ENCODE results near the gene COMTD1.
"Not testable (repeated sequence)": the region's sequence is repeated elsewhere in the genome, so short reads cannot be mapped to it uniquely, and the experiment has no call there.

COMTD1 gene

GRCh38 chr10:75197906-75198305 lies 37.9 kb downstream of the COMTD1 start:
- no peaks in the 10 kb centered on the region for H3K27me3 ChIP-seq (replicated peaks; ENCODE audit: control insufficient read depth, insufficient read depth, low read length)
- no peak for TF ChIP-seq CTCF (IDR thresholded peaks at IDR 0.05; ENCODE audit: insufficient read depth, low read length, poor library complexity, severe bottlenecking)
- H3K36me3 ChIP-seq (ENCODE audit: control insufficient read depth, insufficient read depth, low read length), result no peaks in the 10 kb centered on the region; the same call in 1 of the 2 replicates
- H3K4me3 ChIP-seq (replicated peaks; ENCODE audit: low read depth, low read length), result no peak overlapping the region
- DNase-seq (ENCODE audit: extremely low read depth, insufficient read length), result no peak

GRCh38 chr10:75197066-75197465 lies 38.7 kb downstream of the COMTD1 start:
- Histone ChIP-seq H3K36me3 (ENCODE audit: control insufficient read depth, insufficient read depth, low read length) (no peaks in the 10 kb centered on the region; the same call in 1 of the 2 replicates), H3K4me3 (replicated peaks; ENCODE audit: low read depth, low read length) (no peak overlapping the region), H3K27me3 (replicated peaks; ENCODE audit: control insufficient read depth, insufficient read depth, low read length) (no peaks in the 10 kb centered on the region)
- no peak for TF ChIP-seq CTCF (IDR thresholded peaks at IDR 0.05; ENCODE audit: insufficient read depth, low read length, poor library complexity, severe bottlenecking)
- DNase-seq (ENCODE audit: extremely low read depth, insufficient read length), result no peak

GRCh38 chr10:75195035-75195763 lies 40.6 kb downstream of the COMTD1 start:
- TF ChIP-seq CTCF (IDR thresholded peaks at IDR 0.05; ENCODE audit: insufficient read depth, low read length, poor library complexity, severe bottlenecking), result no peak
- no peak for DNase-seq (ENCODE audit: extremely low read depth, insufficient read length)
- no peak overlapping the region for H3K4me3 ChIP-seq (replicated peaks; ENCODE audit: low read depth, low read length)
- no peaks in the 10 kb centered on the region; the same call in 1 of the 2 replicates for H3K36me3 ChIP-seq (ENCODE audit: control insufficient read depth, insufficient read depth, low read length)
- H3K27me3 ChIP-seq (replicated peaks; ENCODE audit: control insufficient read depth, insufficient read depth, low read length), result no peaks in the 10 kb centered on the region

GRCh38 chr10:75194625-75195024 lies 41.1 kb downstream of the COMTD1 start:
- H3K4me3 ChIP-seq (replicated peaks; ENCODE audit: low read depth, low read length); H3K36me3 ChIP-seq (ENCODE audit: control insufficient read depth, insufficient read depth, low read length); H3K27me3 ChIP-seq (replicated peaks; ENCODE audit: control insufficient read depth, insufficient read depth, low read length); DNase-seq (ENCODE audit: extremely low read depth, insufficient read length): not testable (repeated sequence)

GRCh38 chr10:75191821-75192568 lies 43.8 kb downstream of the COMTD1 start:
- DNase-seq (ENCODE audit: extremely low read depth, insufficient read length), result no peak
- H3K27me3 ChIP-seq (replicated peaks; ENCODE audit: control insufficient read depth, insufficient read depth, low read length), result no peaks in the 10 kb centered on the region
- no peaks in the 10 kb centered on the region; the same call in 1 of the 2 replicates for H3K36me3 ChIP-seq (ENCODE audit: control insufficient read depth, insufficient read depth, low read length)
- H3K4me3 ChIP-seq (replicated peaks; ENCODE audit: low read depth, low read length), result no peak overlapping the region
- no peak for TF ChIP-seq CTCF (IDR thresholded peaks at IDR 0.05; ENCODE audit: insufficient read depth, low read length, poor library complexity, severe bottlenecking)

All from GM06990 (cell line).